MM.1S (cell line): ENCODE results near the gene MAT2A.

Experiments
- EZH2 ChIP-seq: fragments of 300-600 bp; sonication (generic); optimal IDR thresholded peaks from 2 replicates; pipeline ENCODE3; 2017; ENCODE audit warnings: low read depth, mild to moderate bottlenecking, antibody characterized with exemption, low read length, mixed read lengths
- EZH2phosphoT487 ChIP-seq: fragments of 300-600 bp; sonication (generic); IDR thresholded peaks from 2 replicates; pipeline ENCODE4 v1.6.1; 2018; ENCODE audit warnings: antibody characterized with exemption, low read length
- TF ChIP-seq, protein P1 (sequence below): fragments of 300-600 bp; sonication (generic); IDR thresholded peaks from 2 replicates; pipeline ENCODE4 v1.5.1; 2016; ENCODE audit warnings: antibody characterized with exemption, low read length, mixed read lengths

DNA sequence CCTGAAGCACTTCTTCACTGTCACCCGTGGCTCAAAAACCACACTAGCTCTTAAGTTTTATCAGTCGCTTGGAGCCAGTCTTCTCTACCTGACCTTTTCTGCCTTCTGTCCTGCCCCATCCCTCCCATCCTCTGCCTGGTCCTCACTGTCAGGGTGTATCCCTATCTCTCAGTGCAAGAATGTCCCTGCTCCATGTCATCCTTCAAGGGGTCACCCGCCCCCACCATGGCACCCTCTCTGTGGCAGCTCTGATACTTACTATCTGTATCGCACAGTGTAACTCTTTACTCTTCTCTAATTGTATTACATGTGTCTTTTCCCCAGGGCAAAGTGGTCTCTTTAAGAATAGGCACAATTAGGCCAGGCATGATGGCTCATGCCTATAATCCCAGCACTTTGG lies 49.7 kb downstream of the MAT2A start:
- TF ChIP-seq, protein P1, sequence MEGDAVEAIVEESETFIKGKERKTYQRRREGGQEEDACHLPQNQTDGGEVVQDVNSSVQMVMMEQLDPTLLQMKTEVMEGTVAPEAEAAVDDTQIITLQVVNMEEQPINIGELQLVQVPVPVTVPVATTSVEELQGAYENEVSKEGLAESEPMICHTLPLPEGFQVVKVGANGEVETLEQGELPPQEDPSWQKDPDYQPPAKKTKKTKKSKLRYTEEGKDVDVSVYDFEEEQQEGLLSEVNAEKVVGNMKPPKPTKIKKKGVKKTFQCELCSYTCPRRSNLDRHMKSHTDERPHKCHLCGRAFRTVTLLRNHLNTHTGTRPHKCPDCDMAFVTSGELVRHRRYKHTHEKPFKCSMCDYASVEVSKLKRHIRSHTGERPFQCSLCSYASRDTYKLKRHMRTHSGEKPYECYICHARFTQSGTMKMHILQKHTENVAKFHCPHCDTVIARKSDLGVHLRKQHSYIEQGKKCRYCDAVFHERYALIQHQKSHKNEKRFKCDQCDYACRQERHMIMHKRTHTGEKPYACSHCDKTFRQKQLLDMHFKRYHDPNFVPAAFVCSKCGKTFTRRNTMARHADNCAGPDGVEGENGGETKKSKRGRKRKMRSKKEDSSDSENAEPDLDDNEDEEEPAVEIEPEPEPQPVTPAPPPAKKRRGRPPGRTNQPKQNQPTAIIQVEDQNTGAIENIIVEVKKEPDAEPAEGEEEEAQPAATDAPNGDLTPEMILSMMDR = no peak
- TF ChIP-seq EZH2 = no peak
- no peak for TF ChIP-seq EZH2phosphoT487
